ENCODE measurements around the gene UACA. TPM values are rescaled to one million over a fixed set of nuclear protein-coding genes. Genes with fewer than 3 reads are reported as not detected.

UACA gene
- total RNA-seq, 2 donors from 2014 or later: 1.3 to 1.7 TPM

DNA sequence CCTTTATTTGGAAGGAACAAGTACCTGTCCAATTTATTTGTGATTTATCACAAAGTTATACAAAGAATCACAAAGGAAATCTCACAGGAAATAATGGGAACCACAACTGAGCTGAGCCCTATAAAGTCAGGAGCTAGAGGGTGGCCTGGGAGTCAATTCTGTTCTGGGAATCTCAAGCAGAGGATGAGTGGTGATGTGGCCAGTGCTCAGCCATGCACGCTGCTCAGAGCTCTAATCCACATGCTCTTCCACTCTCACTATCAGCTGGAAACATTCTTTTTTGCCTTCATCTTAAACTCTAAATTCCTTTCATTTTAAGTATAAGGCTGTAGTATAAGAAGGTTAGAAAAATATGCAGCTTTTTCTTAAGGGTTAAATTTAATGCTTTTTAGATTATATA is 36.6 kb downstream of the UACA start:
- no peaks in the 10 kb centered on the region for H3K4me1 Mint-ChIP-seq
- H3K36me3 Mint-ChIP-seq (ENCODE audit: low read depth): no peaks in the 10 kb centered on the region
- DNase-seq (no peak), ATAC-seq (no peak)
- H3K9me3 ChIP-seq (ENCODE audit: control insufficient read depth, low read length, poor library complexity, severe bottlenecking): no peaks in the 10 kb centered on the region
- H3K27ac Mint-ChIP-seq: no peak overlapping the region
- no peak overlapping the region for H3K4me3 Mint-ChIP-seq
- H3K27me3 Mint-ChIP-seq: peaks cover 30% of the 10 kb centered on the region

DNA sequence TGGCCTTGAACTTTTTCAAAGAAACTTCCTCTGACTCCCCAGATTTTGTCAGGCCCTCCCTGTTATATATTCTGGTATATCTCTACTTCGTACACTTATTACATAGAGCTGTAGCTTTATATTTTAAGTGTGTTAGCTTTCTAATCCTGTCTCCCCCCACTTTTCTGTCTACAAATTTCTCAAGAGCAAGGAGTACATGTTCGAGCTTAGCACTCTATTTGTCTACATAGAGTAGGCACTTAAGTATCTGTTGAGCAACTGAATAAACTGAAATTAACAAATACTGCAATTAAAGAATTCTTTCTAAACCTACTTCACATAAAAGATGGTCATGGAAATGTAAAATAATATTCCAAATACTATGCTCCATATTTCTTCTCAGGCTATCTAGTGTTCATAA is 39.4 kb downstream of the UACA start:
- peaks cover 3% of the 10 kb centered on the region for H3K4me1 Mint-ChIP-seq
- peaks cover 30% of the 10 kb centered on the region for H3K27me3 Mint-ChIP-seq
- peak overlapping the region; percentile 75 for H3K27ac Mint-ChIP-seq
- H3K4me3 Mint-ChIP-seq: no peak overlapping the region
- H3K9me3 ChIP-seq (ENCODE audit: control insufficient read depth, low read length, poor library complexity, severe bottlenecking): no peaks in the 10 kb centered on the region
- no peaks in the 10 kb centered on the region for H3K36me3 Mint-ChIP-seq (ENCODE audit: low read depth)
- DNase-seq (no peak), ATAC-seq (no peak)

DNA sequence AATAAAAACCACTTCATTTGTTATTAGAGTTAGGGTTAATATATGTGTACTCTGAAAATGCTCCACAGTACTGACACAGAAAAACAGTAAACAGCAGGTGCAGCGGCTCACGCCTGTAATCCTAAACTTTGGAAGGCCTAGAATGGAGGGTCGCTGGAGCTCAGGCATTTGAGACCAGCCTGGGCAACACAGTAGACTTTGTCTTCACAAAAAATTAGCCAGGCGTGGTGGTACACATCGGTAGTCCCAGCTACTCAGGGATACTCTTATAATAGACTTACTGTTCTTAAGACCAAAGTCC is 40.3 kb downstream of the UACA start:
- Mint-ChIP-seq H3K4me1 (peaks cover 3% of the 10 kb centered on the region), H3K27ac (no peak overlapping the region), H3K4me3 (no peak overlapping the region), H3K36me3 (ENCODE audit: low read depth) (no peaks in the 10 kb centered on the region), H3K27me3 (peaks cover 30% of the 10 kb centered on the region)
- no peaks in the 10 kb centered on the region for H3K9me3 ChIP-seq (ENCODE audit: control insufficient read depth, low read length, poor library complexity, severe bottlenecking)
- DNase-seq: no peak
- ATAC-seq: no peak

DNA sequence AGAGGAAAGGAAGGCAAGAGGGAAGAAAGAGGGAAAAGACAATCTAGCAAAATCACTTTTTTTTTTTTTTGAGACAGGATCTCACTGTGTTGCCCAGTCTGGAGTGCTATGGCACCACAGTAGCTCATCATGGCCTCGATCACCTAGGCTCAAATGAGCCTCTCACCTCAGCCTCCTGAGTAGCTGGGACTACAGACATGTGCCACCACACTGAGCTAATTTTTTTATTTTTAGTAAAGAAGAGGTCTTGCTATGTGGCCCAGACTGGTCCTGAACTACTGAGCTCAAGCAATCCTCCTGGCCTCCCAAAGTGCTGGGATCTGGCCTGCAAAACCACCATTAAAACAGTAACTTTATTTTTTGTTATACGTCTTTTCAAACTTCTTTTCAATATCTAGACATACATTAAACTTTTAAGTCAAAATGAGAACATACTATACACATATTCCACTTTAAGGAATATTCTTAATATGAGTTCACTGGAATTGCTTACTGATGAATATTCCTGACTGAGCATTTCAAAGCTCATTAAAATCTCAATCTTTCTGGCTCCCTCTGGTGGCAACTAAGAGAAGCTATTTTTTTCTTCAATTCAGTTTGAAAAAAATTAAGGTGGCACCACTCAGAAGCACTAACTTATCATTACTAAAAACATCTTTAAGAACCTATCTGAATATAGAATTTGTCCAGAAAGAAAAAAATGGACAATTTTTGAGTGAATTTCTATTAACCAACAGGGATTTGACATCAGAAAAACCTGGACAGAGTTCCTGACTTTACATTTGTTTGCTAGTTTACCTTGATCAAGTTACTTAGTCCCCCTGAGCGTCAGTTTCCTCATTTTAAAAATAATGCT is 40.9 kb downstream of the UACA start:
- Mint-ChIP-seq H3K27me3 (peaks cover 26% of the 10 kb centered on the region), H3K27ac (no peak overlapping the region), H3K4me3 (no peak overlapping the region), H3K4me1 (peaks cover 3% of the 10 kb centered on the region), H3K36me3 (ENCODE audit: low read depth) (no peaks in the 10 kb centered on the region)
- DNase-seq (no peak), ATAC-seq (no peak)
- no peaks in the 10 kb centered on the region for H3K9me3 ChIP-seq (ENCODE audit: control insufficient read depth, low read length, poor library complexity, severe bottlenecking)

DNA sequence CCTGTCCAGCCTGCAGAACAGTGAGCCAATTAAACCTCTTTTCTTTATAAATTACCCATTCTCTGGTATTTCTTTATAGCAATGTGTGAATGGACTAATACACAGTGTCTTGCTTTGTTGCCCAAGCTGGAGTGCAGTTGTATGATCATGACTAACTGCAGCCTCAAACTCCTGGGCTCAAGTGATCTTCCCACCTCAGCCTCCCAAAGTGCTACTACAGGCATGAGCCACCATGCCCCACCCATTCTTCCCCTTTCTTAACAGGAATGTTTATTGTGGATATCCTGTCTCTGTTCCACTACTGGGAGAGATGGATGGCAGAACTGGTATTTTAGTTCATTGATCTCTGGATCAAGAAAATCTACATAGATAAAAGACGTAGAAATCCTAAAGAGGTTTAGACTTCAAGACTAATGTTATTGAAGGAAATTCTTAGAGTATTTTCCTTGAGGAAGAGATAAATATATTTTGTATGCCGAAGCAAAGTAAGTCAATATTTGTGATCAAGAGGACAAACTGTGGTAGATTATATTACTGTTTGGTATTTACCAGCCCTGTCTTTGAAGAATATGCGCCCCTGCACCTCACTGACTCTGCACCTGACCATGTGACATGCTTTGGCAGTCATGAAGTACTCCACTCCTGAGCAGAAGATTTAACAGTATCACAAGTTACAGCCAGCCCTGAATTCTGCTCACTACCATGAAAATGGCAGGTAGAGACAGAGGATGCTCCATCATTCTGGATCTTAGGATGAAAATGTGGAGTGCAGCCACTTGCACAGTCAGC is 42.9 kb downstream of the UACA start:
- no peaks in the 10 kb centered on the region for H3K9me3 ChIP-seq (ENCODE audit: control insufficient read depth, low read length, poor library complexity, severe bottlenecking)
- no peak for ATAC-seq
- no peak for DNase-seq
- Mint-ChIP-seq H3K27me3 (peaks cover 17% of the 10 kb centered on the region), H3K36me3 (ENCODE audit: low read depth) (no peaks in the 10 kb centered on the region), H3K4me1 (peaks cover 3% of the 10 kb centered on the region), H3K4me3 (no peak overlapping the region), H3K27ac (peak overlapping the region; percentile 41)

DNA sequence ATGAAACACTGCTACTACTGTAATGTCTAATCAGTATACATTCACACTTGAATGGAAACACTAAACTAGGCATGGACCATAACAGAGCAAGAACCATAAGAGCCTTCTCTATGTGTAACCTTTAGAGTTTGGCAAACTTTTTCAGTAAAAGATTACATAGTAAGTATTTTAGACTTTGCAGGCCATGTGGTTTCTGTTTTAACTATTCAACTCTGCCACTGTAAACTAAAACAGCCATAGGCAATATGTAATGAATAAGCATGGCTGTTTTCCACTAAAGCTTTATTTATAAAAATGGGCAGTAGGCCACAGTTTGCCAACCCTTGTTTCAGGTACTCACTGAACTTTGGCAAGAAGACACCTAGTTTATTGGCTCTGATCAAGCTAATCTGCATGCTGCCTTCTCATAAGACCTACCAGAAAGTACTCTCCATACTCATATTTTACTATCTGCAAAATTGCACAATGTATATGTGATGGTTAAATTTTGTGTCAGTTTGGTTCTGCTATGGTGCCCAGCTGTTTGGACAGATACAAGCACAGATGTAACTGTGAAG is 46.0 kb downstream of the UACA start:
- H3K4me3 Mint-ChIP-seq: no peak overlapping the region
- H3K9me3 ChIP-seq (ENCODE audit: control insufficient read depth, low read length, poor library complexity, severe bottlenecking): no peaks in the 10 kb centered on the region
- ATAC-seq: no peak
- no peaks in the 10 kb centered on the region for H3K36me3 Mint-ChIP-seq (ENCODE audit: low read depth)
- H3K27ac Mint-ChIP-seq: no peak overlapping the region
- peaks cover 11% of the 10 kb centered on the region for H3K27me3 Mint-ChIP-seq
- no peak for DNase-seq
- H3K4me1 Mint-ChIP-seq: peaks cover 5% of the 10 kb centered on the region

DNA sequence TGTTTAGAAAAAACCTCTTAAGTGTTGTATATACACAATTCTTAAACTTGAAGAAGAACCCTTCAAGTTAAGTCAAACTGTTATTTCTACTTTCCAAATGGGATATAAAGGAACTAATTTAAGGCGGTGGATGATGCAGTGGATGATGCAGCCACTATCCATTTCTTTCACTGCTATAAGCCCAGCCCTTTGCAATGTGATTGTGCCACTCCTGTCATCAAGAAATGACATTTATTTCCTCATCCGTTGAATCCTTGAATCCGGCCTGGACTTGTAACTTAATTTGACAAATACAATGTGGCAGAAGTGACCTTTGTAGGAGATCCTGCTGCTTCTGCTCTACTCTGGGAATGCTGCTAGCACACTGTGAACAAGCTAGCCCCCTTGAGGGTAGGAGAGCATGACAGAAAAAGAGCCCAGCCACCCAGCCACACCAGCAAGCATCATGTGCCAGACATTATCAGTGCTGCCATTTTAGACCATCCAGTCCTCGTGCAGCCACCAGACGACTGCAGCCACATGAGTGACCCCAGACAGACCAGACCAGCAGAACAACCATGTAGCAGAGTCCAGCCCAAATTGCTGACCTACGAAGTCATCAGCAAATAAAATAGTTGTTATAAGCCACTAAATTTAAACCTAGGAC is 47.4 kb downstream of the UACA start:
- no peak for DNase-seq
- Mint-ChIP-seq H3K27me3 (peaks cover 14% of the 10 kb centered on the region), H3K4me3 (no peak overlapping the region), H3K36me3 (ENCODE audit: low read depth) (no peaks in the 10 kb centered on the region), H3K27ac (no peak overlapping the region), H3K4me1 (peaks cover 9% of the 10 kb centered on the region)
- ATAC-seq: no peak
- H3K9me3 ChIP-seq (ENCODE audit: control insufficient read depth, low read length, poor library complexity, severe bottlenecking): no peaks in the 10 kb centered on the region

DNA sequence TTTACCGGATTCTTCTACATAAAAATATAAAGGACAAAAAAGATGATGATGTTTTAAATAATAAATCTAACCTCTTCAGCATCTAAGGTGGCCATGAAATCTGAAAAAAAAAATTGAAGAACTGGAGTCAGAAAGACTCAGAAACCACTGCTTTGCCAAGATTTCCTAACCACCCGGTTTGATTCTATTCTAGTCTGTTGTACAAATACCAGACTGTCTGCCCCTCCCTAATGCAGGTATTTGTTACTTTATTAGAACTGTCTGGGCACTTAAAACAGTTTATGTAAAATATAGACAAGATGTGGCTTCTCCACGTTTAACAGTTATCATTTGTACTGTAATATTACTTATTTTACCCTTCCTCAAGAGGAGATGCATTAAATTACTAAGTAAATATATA is 48.8 kb downstream of the UACA start:
- Mint-ChIP-seq H3K4me3 (no peak overlapping the region), H3K4me1 (peaks cover 6% of the 10 kb centered on the region), H3K36me3 (ENCODE audit: low read depth) (no peaks in the 10 kb centered on the region), H3K27ac (no peak overlapping the region), H3K27me3 (peaks cover 20% of the 10 kb centered on the region)
- DNase-seq (no peak), ATAC-seq (no peak)
- no peaks in the 10 kb centered on the region for H3K9me3 ChIP-seq (ENCODE audit: control insufficient read depth, low read length, poor library complexity, severe bottlenecking)

DNA sequence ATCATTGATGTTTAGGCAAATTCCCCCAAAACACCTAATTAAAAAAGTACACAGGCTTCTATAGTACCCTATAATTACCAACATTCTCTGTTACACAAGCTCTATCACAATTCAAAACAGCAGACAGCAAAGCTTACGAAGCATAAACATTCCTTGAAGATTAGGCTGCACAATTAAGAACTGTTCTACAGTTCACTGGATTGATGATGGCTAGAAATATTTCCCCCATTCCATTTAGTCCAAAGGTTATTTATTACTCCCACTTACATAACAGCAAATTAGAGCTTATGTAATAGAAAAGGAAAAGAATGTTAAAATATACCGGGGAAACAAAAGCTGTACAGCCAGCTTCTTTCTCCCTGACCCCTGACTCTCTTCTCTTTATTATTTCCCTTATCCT is 49.3 kb downstream of the UACA start:
- no peak for ATAC-seq
- H3K4me1 Mint-ChIP-seq: peaks cover 6% of the 10 kb centered on the region
- H3K27me3 Mint-ChIP-seq: peaks cover 20% of the 10 kb centered on the region
- no peaks in the 10 kb centered on the region for H3K36me3 Mint-ChIP-seq (ENCODE audit: low read depth)
- H3K9me3 ChIP-seq (ENCODE audit: control insufficient read depth, low read length, poor library complexity, severe bottlenecking): no peaks in the 10 kb centered on the region
- DNase-seq: no peak
- H3K4me3 Mint-ChIP-seq: no peak overlapping the region
- no peak overlapping the region for H3K27ac Mint-ChIP-seq

DNA sequence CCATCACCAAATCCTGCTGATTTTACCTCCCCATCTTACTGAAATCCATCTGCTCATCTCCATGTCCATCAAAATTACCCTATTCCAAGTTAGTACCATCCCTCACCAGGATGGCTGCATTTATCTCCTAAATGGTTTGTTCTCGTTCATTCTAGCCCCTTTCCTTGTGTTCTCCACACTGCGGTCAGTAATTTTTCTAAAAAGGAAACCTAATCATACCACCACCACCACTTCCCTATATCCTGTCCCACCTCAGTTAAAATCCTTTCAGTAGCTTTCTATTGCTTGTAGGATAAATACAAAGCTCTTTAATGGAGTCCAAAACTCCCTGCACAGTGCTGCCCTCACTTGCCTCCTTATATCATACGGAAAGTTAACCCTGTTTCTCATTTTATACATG is 51.1 kb downstream of the UACA start:
- H3K27ac Mint-ChIP-seq: peak overlapping the region; percentile 32
- no peak overlapping the region for H3K4me3 Mint-ChIP-seq
- peaks cover 20% of the 10 kb centered on the region for H3K27me3 Mint-ChIP-seq
- no peaks in the 10 kb centered on the region for H3K36me3 Mint-ChIP-seq (ENCODE audit: low read depth)
- DNase-seq (no peak), ATAC-seq (no peak)
- no peaks in the 10 kb centered on the region for H3K9me3 ChIP-seq (ENCODE audit: control insufficient read depth, low read length, poor library complexity, severe bottlenecking)
- peaks cover 6% of the 10 kb centered on the region for H3K4me1 Mint-ChIP-seq

DNA sequence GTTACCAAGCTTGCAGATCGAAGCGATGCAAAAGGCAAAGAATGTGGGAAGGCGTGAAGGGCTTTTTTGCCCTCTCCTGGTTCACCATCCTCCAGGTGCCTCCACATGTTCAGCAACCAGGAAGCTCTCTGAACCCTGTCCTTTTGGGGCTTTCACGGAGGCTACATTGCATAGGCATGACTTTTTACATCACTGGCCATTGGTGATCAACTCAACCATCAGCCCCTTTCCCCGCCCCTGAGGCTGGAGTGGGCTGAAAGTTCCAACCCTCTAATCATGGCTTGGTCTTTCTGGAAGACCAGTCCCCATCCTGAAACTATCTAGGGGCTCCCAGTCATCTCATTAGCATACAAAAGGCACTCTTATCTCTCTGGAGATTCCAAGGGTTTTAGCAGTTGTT is 52.6 kb downstream of the UACA start:
- DNase-seq (no peak), ATAC-seq (no peak)
- Mint-ChIP-seq H3K36me3 (ENCODE audit: low read depth) (no peaks in the 10 kb centered on the region), H3K4me1 (peaks cover 6% of the 10 kb centered on the region), H3K4me3 (no peak overlapping the region), H3K27ac (no peak overlapping the region), H3K27me3 (peaks cover 25% of the 10 kb centered on the region)
- H3K9me3 ChIP-seq (ENCODE audit: control insufficient read depth, low read length, poor library complexity, severe bottlenecking): no peaks in the 10 kb centered on the region

DNA sequence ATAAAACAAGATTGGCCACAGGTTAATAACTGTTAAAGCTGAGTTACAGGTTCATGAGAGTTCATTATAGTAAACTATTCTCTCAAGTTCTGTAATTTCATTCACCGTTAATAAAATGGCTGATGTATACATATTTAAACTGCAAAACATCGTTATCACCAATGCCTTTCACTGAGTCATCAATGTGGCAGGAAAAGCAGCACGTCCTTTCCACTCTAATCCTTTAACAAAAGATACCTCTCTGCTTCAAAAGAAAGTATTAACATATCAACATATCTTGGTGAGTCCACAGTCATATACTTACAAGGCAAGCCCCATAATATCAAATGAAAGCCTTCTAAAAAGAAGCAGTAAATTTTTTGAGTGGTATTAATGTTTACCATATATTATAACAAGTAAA is 54.5 kb downstream of the UACA start:
- no peak for ATAC-seq
- Mint-ChIP-seq H3K36me3 (ENCODE audit: low read depth) (peaks cover 2% of the 10 kb centered on the region), H3K4me1 (peaks cover 7% of the 10 kb centered on the region), H3K27me3 (peaks cover 36% of the 10 kb centered on the region), H3K4me3 (no peak overlapping the region), H3K27ac (no peak overlapping the region)
- H3K9me3 ChIP-seq (ENCODE audit: control insufficient read depth, low read length, poor library complexity, severe bottlenecking): no peaks in the 10 kb centered on the region
- no peak for DNase-seq

DNA sequence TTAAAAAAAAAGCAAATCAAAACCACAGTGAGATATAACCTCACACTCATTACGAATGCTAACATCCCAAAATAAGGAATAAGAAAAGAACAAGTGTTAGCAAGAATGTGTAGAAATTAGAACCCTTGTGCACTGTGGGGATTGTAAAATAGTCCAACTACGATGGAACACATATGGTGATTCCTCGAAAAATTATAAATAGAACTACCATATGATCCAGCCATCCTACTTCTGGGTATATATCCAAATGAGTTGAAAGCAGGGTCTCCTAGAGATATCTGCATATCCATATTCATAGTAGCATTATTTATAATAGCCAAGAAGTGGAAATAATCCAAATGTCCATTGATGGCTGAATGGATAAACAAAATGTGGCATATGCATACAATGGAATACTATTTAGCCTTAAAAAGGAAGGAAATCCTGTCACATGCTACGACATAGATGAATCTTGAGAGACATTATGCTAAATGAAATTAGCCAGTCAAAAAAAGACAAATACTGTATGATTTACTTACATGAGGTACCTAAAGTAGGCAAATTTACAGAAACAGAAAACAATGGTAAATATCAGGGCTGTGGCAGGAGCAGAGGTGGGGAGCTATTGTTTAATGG is 55.6 kb downstream of the UACA start:
- peaks cover 3% of the 10 kb centered on the region for H3K9me3 ChIP-seq (ENCODE audit: control insufficient read depth, low read length, poor library complexity, severe bottlenecking)
- H3K4me3 Mint-ChIP-seq: no peak overlapping the region
- peaks cover 38% of the 10 kb centered on the region for H3K27me3 Mint-ChIP-seq
- DNase-seq (no peak), ATAC-seq (no peak)
- peaks cover 9% of the 10 kb centered on the region for H3K4me1 Mint-ChIP-seq
- H3K36me3 Mint-ChIP-seq (ENCODE audit: low read depth): peaks cover 2% of the 10 kb centered on the region
- H3K27ac Mint-ChIP-seq: no peak overlapping the region
